Mucosa of descending colon (tissue), 3 donors: ENCODE results near the gene NINL. TPM values are rescaled to one million over a fixed set of nuclear protein-coding genes. Genes with fewer than 3 reads are reported as not detected.

ENCODE experiments used
- ATAC-seq: fragments of 200-7000 bp; cut with Tn5 transposase; one replicate; pipeline ENCODE4 v1.9.1; 2020; ENCODE audit warnings: mild to moderate bottlenecking, moderate library complexity
- DNase-seq, 3 donors: peaks; one replicate each; pipeline ENCODE4 v3.0.0-alpha.2; 2020
- H3K36me3 ChIP-seq: fragments of 200-600 bp; one replicate; pipeline ENCODE4 v1.8.0; 2021; ENCODE audit warnings: low read depth, mild to moderate bottlenecking
- H3K4me1 ChIP-seq: fragments of 200-600 bp; one replicate; pipeline ENCODE4 v1.8.0; 2021; ENCODE audit warnings: low read depth, mild to moderate bottlenecking
- H3K4me3 ChIP-seq: fragments of 200-600 bp; one replicate; pipeline ENCODE4 v1.8.0; 2021; ENCODE audit warnings: mild to moderate bottlenecking
- H3K9me3 ChIP-seq: fragments of 200-600 bp; one replicate; pipeline ENCODE4 v1.8.0; 2021; ENCODE audit warnings: mild to moderate bottlenecking
- intact Hi-C, 2 donors: fragments of 100-400 bp; cut with DNase I in 1 of 2; cut with micrococcal nuclease in 1 of 2; formaldehyde crosslinking; loops; one replicate each; pipeline versions ENCODE4 v1.11.0 to v1.11.1; 2022; cut with DNase I, micrococcal nuclease
- total RNA-seq, 3 donors: library from RNA; stranded (reverse); fragmentation: NEBNext Ultra II Directional in 2 of 3; extraction: Animal tissue kit (Norgen Biotek cat#: 25700) in 2 of 3; gene quantifications; one replicate each; pipeline versions ENCODE4 v1.2.1 to v1.2.4, GENCODE V29; 2021 to 2023
- TF ChIP-seq, protein P1 (sequence below): fragments of 200-600 bp; IDR thresholded peaks from one replicate; pipeline ENCODE4 v1.8.0; 2022; ENCODE audit warnings: antibody characterized with exemption, mild to moderate bottlenecking
- donor health status: DM: no; HTN: no; CAD: no; lungs with moderate emphysema.
- donor health status: DM: no; HTN: no; CAD: no.
- donor health status: DM: no; HTN: yes; CAD: no.

Gene NINL
- total RNA-seq, 3 donors from 2014 or later, result 1.8 to 15.1 (median 3.3) TPM

DNA sequence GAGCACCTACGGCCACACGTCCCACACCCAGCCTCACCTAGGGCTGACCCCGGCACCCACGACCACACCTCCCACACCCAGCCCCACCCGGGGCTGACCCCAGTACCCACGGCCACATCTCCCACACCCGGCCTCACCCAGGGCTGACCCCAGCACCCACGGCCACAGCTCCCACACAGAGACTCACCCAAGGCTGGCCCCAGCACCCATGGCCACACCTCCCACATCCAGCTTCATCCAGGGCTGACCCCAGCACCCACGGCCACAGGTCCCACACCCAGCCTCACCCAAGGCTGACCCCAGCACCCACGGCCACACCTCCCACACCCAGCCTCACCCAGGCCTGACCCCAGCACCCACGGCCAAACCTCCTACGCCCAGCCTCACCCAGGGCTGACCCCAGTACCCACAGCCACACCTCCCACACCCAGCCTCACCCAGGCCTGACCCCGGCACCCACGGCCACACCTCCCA lies 36.7 kb downstream of the NINL start:
- DNase-seq (no peak), ATAC-seq (no peak)
- Histone ChIP-seq H3K4me3 (no peak overlapping the region), H3K4me1 (peaks cover 5% of the 10 kb centered on the region), H3K36me3 (no peaks in the 10 kb centered on the region), H3K9me3 (no peaks in the 10 kb centered on the region)
- TF ChIP-seq, protein P1, sequence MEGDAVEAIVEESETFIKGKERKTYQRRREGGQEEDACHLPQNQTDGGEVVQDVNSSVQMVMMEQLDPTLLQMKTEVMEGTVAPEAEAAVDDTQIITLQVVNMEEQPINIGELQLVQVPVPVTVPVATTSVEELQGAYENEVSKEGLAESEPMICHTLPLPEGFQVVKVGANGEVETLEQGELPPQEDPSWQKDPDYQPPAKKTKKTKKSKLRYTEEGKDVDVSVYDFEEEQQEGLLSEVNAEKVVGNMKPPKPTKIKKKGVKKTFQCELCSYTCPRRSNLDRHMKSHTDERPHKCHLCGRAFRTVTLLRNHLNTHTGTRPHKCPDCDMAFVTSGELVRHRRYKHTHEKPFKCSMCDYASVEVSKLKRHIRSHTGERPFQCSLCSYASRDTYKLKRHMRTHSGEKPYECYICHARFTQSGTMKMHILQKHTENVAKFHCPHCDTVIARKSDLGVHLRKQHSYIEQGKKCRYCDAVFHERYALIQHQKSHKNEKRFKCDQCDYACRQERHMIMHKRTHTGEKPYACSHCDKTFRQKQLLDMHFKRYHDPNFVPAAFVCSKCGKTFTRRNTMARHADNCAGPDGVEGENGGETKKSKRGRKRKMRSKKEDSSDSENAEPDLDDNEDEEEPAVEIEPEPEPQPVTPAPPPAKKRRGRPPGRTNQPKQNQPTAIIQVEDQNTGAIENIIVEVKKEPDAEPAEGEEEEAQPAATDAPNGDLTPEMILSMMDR, result no peak
- intact Hi-C loops, result no loop called here

- Histone ChIP-seq H3K4me1 (peaks cover 5% of the 10 kb centered on the region), H3K36me3 (no peaks in the 10 kb centered on the region), H3K4me3 (no peak overlapping the region), H3K9me3 (no peaks in the 10 kb centered on the region)
- ATAC-seq (no peak), DNase-seq (no peak)
- intact Hi-C loops, result no loop called here
- TF ChIP-seq, protein P1, result no peak
Observed at GRCh38 chr20:25547999-25548398, 37.3 kb downstream of the NINL start.

GRCh38 chr20:25547063-25547462 lies 38.3 kb downstream of the NINL start:
- TF ChIP-seq, protein P1, result no peak
- ATAC-seq, result no peak

GRCh38 chr20:25546048-25546447 lies 39.3 kb downstream of the NINL start:
- H3K36me3 ChIP-seq, result no peaks in the 10 kb centered on the region
- intact Hi-C loops, result no loop called here
- no peak overlapping the region for H3K4me3 ChIP-seq
- ATAC-seq (no peak), DNase-seq (no peak)
- TF ChIP-seq, protein P1, result no peak
- H3K9me3 ChIP-seq, result no peaks in the 10 kb centered on the region
- peaks cover 2% of the 10 kb centered on the region for H3K4me1 ChIP-seq

More at GRCh38 chr20:25547063-25547462, 38.3 kb downstream of the NINL start:
- Histone ChIP-seq H3K9me3 (no peaks in the 10 kb centered on the region), H3K36me3 (no peaks in the 10 kb centered on the region), H3K4me1 (peaks cover 5% of the 10 kb centered on the region), H3K4me3 (no peak overlapping the region)
- intact Hi-C loops, result no loop called here
- DNase-seq, result no peak

- intact Hi-C loops, result no loop called here
- TF ChIP-seq, protein P1, result no peak
Observed at GRCh38 chr20:25545171-25545570, 40.2 kb downstream of the NINL start.

GRCh38 chr20:25544734-25545133 lies 40.6 kb downstream of the NINL start:
- H3K9me3 ChIP-seq, result no peaks in the 10 kb centered on the region
- intact Hi-C loops, result no loop called here
- TF ChIP-seq, protein P1, result no peak
- H3K36me3 ChIP-seq, result no peaks in the 10 kb centered on the region
- H3K4me3 ChIP-seq, result no peak overlapping the region
- H3K4me1 ChIP-seq, result peaks cover 2% of the 10 kb centered on the region
- DNase-seq, result no peak
- ATAC-seq, result no peak

More at GRCh38 chr20:25545171-25545570, 40.2 kb downstream of the NINL start:
- Histone ChIP-seq H3K36me3 (no peaks in the 10 kb centered on the region), H3K4me1 (peaks cover 2% of the 10 kb centered on the region), H3K9me3 (no peaks in the 10 kb centered on the region), H3K4me3 (no peak overlapping the region)
- ATAC-seq (no peak), DNase-seq (no peak)
